Stimulated activated CD4-positive, alpha-beta T cell treated with anti-CD3 and anti-CD28 coated beads, Interleukin-1b, Interleukin-23, amount 100 ng/mL, for 24 hours (primary cell): Measurements from ENCODE around the gene MAP3K13.

Experiments
- DNase-seq, 4 experiments: peaks; one replicate each; pipeline ENCODE4 v3.0.0-alpha.2; 2020; ENCODE audit warnings: low read depth in 4 of 4, low spot score in 1 of 4

Gene MAP3K13, protein sequence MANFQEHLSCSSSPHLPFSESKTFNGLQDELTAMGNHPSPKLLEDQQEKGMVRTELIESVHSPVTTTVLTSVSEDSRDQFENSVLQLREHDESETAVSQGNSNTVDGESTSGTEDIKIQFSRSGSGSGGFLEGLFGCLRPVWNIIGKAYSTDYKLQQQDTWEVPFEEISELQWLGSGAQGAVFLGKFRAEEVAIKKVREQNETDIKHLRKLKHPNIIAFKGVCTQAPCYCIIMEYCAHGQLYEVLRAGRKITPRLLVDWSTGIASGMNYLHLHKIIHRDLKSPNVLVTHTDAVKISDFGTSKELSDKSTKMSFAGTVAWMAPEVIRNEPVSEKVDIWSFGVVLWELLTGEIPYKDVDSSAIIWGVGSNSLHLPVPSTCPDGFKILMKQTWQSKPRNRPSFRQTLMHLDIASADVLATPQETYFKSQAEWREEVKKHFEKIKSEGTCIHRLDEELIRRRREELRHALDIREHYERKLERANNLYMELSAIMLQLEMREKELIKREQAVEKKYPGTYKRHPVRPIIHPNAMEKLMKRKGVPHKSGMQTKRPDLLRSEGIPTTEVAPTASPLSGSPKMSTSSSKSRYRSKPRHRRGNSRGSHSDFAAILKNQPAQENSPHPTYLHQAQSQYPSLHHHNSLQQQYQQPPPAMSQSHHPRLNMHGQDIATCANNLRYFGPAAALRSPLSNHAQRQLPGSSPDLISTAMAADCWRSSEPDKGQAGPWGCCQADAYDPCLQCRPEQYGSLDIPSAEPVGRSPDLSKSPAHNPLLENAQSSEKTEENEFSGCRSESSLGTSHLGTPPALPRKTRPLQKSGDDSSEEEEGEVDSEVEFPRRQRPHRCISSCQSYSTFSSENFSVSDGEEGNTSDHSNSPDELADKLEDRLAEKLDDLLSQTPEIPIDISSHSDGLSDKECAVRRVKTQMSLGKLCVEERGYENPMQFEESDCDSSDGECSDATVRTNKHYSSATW

DNA sequence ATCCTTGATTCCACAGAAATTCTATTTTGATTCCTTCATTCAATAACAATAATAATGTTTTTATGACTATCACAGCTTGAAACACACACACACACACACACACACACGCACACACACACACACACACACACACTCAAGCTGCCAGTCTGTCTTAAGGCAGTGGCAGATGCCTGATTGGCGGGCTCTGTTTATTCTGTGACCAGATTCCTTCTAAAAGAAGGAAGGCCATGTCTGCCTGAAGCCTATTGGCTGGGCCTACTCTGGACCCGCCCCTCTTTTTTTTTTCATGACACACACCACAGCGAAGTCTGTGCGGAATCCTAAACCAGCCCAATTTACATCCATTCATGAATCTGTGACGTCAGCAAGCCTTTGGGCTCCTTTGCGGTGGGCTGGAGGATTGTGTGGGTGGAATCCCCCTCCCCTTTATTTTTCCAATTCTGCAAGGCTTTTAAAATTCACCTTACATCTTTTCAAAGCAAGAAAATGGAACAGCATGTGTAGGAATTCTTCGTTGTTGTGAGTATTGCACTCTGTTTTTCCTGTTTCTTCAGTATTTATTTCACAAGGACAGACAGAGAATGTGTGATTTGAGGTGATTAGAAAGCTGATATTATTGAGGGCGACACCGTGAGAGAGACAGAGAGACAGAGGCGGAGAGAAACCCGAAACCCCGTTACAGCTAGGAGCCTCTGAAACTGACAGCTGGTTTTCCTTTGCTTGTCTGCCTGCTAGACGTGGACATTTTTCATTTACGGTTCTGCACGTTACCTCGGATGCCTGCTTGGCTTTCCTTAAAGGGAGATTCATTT, at the start of gene MAP3K13:
TSS of gene MAP3K13 (plus strand) at position 287 of the 812 bp plus-strand sequence. CDS start 65,446 bp downstream, outside the sequence.
- DNase-seq = peak in 2 of 4 experiments; percentile 4 to 29

DNA sequence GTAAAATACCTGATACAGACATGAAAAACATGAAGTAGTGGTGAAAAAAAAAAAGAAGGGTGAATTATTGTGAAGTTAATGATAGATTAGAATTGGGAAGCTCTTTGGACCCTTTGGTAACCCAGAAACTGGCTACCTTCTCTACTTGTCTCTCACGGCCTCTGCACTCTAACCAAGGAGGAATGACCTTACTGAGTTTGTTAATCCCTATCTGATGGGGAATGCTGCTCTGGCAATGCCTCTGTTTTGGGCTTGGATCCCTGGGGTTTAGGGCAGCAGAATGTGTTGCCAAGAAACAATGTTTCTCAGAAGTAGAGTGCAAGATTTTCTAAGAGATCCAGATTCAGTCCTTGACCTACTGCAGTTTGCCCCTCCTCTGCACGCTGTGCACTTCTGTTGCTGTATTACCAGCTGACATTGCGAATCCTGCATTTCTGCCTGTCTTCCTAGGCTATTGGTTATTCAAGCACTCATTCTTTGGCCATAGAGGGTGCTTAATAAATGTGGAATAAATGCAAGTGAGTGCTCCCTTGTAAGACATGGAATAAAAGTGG, 49.2 kb upstream of the MAP3K13 start:
- DNase-seq = no peak

DNA sequence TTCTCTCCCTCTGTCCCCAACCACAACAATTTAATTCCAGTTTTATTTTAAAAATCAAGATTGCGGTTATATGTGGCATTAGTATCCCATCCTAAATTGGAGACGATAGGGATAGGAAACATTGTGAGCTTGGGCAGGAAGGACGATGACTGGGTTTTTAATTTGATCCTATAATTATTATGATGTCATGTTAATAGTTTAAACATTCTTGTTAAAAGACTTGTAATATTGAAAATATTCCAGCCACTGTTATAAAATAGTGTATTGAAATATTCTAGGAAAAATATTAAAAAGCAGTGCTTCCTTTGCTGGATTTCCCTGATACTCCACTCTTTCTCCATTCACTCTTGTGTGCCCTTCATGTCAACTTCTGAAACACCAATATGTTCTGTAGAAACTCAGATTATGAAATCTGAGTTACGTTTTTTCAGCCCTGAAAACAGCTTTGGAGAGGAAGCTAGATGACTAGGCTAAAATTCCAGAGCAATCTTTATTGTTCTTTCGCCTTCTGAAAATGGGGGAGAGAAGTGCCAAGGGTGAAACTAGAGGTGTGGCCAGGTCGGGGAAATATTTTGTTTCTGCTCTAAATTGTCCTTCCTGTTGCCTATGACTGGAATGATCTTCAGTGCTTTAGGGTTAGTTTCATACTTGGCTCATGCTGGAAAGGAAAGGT, 46.1 kb upstream of the MAP3K13 start:
- DNase-seq = no peak

DNA sequence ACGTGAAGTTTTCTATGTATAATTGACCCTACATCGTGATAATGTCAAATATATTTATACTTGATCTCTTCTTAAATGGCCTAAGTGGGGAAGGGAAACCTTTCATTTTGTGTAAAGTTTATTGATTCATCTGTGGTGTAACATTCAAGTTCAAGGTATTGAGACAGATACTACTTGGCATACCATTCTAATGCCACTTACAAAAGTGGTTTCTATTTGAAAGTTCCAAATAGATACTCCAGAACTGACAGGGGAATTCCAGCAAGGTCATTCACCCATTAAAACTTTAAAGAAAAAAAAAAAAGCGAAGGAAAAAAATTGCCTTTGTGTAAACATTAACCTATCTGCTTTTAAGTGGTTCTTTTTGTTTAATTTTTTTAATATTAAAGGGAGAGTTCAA, 45.3 kb upstream of the MAP3K13 start:
- DNase-seq = no peak

DNA sequence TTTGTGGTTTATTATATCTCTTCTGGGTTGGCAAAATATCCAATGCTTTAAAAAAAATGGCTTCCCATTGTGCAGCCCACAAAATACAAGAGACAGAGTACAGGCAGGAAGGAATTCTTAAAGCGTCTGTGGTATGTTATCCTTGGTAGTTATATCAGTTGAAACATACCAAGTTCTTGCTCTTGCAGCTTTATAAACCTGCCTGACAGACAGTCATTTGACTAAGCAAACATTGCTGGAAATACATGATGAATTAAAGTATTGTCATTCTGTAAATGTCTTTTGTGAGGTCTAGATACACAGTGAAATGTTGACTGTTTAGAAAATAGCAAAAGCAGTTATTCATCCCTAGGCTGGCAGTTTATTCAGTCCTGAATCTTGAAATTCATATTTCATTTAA, 44.8 kb upstream of the MAP3K13 start:
- no peak for DNase-seq

DNA sequence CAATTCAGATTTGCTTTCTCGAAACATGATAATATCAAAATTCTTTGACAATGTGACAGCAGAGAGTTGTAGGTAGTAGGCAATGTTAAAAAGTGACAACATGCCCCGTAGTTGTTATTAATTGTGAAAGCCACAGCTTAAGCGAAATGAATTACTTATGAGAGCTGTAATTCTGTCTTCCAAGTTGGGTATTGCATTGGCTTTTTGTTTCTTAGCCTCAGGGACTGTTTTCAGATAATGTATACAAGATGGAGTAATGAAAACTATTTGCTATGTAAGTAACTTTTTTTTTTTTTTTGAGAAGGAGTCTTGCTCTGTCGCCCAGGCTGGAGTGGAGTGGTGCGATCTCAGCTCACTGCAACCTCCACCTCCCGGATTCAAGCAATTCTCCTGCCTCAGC, 43.1 kb upstream of the MAP3K13 start:
- no peak for DNase-seq

DNA sequence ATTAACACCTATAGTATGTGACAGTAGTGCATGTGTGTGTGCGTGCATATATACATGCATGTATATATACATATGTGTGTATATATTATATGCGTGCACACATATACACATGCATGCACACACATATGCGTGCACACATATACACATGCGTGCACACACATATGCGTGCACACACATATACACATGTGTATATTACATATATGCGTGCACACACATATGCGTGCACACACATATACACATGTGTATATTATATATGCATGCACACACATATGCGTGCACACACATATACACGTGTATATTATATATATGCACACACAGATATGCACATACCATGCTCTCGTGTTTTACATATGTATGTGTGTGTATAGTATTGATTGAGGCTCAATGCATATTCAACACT, 42.0 kb upstream of the MAP3K13 start:
- DNase-seq = no peak

DNA sequence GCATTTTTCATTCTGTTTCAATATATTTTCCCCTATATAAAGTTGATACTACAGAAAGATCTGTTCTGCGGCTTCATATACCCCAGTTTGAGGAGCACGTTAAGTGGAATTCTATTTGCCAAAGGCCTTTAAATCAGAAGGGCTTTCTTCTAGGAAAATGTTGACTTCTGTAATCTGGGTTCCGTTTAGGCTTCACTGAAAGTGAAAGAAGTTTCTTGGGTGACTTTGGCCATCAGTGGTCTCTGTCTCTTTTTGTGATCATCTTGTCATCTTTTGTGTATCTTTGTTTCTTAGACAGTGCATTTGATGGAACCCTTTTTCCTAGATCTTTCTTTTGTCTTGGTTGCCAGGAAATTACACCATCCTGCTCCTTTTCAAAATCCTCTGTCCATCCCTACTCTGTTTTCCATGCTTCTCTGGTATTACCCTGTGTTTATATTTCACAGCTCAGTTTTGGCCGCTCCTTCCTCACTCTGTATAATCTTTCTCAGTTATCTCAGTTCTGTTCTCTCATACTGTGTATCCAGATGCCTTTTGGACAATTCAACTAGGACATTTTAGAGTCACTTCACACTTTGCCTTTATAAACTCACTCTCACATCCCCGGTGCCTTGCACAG, 40.7 kb upstream of the MAP3K13 start:
- DNase-seq = no peak

DNA sequence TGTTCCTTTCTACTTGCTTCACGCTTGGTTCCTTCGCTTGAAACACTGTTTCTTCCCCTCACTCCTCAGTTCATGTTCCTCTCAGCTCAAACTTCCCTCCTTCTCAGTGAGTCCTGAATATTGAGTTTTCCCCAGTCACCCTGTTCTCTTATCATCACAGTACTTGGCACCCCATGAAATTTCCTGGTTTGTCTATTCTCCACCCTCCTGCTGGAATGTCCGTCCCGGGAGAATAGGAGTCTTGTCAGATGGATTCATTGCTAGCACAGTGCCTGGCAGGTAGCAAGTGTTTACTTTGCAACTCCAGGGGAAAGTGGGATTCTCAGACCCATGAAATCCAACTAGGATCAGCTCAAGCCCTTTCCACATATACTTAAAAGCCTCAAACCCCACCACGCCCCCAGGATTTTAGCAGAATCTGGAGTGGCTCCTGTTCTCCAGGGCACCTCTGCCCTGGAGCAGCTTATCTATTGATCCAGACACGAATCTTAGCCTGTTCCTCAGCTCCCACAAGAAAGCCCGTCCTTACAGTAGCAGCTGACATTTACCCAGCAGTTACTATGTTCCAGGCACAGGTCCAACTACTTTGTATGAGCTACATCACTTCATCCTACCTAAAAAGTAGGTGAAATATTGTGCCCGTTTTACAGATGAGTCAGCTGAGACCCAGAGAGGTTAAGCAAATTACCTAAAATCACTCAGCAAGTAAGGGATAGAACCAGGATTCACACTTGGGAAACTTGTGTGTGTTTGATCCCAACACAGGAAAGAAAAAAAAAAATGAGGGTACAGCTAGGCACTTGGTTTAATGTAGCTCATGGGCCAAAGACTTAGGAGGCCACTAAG, 36.8 kb upstream of the MAP3K13 start:
- DNase-seq = no peak

DNA sequence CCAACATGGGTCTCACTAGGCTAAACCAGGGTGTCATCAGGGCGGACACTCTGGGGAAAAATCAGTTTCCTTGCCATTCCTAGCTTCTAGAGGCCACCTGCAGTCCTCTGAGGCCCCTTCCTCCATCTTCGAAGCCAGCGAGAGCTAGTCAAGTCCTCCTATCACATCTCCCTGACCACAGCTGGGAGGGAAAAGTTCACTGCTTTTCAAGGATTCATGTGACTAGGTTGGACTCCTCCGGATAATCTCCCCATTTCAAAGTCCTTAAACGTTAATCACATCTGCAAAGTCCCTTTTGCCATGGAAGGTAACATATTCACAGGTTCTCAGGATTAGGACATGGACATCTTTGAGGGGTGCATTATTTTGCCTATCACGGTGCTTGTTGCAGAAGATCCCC, 35.9 kb upstream of the MAP3K13 start:
- no peak for DNase-seq

DNA sequence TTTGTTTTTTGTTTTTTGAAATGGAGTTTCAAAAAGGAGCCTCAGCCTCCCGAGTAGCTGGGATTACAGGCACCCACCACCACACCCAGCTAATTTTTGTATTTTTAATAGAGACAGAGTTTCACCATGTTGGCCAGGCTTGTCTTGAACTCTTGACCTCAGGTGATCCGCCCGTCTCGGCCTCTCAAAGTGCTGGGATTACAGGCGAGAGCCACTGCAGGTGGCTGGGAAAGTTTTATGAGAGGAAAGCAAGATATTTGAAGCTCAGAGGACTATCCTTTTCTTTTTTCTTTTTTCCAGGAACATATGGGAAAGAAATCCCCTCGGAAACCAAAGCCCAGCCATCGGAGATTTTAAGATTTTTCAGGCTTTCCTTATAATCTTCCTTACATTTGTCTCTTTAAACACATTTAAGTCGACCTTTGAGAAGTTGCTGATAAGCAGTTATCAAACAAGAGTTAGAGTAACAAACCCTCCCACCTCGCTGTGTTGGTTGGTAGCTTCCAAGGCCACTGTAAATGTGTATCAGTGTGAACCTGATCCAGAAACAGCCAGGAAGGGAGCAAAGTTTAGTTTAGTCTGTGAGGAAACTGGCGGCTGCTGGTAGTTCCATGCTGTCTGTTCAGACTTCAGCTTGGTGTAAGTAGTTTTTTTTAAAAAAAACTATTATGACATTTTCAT, 34.5 kb upstream of the MAP3K13 start:
- no peak for DNase-seq

DNA sequence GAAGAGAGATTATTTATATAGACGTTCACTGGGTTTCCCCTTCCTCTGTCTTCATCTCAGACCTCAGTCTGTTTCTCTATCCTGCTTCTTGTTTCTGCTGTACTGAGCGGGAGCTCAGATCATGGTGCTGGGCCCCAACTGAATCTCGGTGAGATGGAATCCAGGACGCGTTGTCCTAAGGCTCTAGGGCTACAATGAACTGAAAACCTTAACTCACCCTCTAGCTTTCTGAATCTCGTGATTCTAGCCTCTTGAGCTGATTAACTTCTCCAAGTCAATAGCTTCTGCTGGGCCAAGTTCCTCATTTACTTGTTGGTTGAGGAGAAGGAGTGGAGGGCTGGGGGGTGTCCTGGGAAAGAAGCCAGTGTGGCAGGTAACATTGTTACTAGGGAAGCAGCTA, 32.7 kb upstream of the MAP3K13 start:
- DNase-seq = no peak

DNA sequence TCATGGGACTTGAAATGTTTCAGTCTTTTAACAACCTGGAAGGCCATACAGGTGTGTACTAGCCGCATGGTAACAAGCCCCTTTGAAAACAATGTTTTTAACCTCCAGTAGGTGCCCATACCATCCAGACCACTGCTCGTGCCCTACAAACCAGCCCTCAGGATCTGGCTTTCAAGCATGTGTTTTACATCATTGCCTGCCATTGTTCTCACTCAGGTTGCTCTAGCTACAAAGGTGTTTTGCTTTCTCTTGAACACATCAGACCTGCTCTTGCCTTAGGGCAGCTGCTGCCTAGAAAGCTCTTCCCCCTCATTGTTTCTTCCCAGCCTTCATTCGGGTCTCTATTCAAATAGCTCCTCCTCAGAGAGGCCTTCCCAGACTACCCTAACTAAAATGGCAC, 32.3 kb upstream of the MAP3K13 start:
- no peak for DNase-seq

DNA sequence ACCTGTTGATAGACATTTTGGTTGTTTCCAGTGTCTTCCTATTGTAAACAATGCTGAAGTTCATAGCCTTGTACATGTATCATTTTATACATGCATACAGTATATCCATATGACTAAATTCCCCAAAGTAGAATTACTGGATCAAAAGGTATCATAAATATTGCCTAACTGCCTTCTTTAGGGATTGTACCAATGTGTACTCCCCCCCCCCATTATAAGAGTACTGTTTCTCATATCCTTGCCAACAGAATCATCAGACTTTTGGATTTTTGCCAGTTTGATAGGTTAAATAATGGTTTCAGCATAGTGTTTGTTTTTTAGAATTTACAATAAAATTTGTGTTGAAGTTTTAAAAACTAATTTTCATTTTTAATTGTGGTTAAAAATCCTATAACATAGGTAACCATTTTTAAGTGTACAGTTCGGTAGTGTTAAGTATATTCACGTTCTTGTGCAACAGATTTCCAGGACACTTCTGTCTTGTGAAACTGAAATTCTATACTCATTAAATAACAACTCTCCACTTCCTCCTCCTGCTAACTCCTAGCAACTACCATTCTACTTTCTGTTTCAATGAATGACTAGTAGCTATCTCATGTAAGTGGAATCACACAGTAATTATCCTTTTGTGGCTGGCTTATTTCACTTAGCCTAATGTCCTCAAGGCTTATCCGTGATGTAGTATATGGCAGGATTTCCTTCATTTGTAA, 30.8 kb upstream of the MAP3K13 start:
- DNase-seq = no peak

DNA sequence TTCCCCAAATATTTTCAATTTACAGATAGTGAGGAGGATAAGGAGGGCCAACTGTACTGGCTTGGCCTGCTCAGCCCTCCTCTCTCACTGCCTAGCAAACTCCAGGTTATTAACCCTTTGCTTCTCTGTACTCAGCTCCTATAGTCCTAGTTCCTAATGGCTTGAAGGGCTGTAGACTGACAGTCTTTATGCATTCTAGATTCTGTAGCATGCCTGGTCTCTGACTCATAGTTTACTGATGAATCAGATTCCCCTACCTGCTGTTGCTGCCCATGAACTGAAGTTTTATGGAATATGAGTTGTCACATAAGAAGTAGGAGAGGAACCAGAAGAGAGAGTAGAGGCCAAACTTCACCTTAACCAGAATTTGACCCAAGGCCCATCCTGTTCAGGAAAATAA, 27.1 kb upstream of the MAP3K13 start:
- no peak for DNase-seq

DNA sequence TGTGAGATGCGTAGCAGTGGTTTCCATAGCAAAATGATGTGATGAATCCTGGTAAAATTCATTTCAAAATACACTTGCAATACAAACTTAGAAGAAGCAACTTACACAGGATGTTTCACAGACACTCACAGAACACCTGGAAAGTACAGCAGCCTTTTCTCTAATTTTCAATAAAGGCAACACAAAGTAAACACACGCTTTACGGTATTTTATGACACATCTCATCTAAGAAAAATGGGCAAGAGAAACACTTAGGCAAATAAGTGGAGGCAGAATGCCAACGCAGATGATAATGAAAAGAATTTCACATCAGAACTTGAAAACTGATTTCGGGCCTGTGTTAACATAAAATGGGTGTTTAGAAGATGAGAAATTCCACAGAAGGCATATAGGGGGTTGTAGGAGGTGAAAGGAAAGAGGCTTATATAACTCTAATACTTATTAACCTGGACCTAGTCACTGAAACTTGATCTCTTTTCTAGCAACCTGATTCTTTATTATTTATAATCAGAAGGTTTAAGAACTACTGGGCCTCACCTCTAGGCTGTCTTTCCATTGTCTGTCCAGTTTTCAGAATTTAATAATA, 25.6 kb upstream of the MAP3K13 start:
- DNase-seq = no peak

DNA sequence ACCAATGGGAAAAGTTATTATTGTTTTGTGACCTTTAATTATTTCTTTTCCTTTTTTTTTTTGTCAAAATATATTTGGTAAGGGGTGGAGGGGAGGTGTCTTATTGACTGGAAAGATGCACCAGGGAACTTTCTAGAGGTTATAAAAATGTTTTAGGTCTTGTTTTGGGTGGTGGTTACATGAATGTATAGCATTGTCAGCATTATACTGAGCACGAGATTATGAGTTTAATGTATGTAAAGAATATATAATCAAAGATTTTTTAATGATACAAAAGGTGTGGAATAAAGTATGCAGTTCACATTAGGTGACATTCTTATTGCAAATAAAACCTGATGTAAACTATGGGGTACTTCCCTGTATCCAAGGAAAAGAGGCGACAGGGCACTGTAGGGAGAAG, 23.0 kb upstream of the MAP3K13 start:
- DNase-seq = no peak
